Activated CD4-positive, alpha-beta T cell treated with anti-CD3 and anti-CD28 coated beads for 36 hours (primary cell): ENCODE measurements around the gene GXYLT1. TPM values are rescaled to one million over a fixed set of nuclear protein-coding genes. Genes with fewer than 3 reads are reported as not detected.
A peak's percentile ranks its signal among the peaks of the same experiment; 100 is the strongest.

Experiments
- ATAC-seq: fragments of 200-7000 bp; cut with Tn5 transposase; one replicate; pipeline ENCODE4 v1.10.0; 2021; ENCODE audit warnings: mild to moderate bottlenecking, moderate library complexity
- CTCF ChIA-PET: fragments of 350-600 bp; sonication (Branson Sonifier 250); formaldehyde crosslinking; loops from one replicate; lab custom pipeline; 2021; ENCODE audit warnings: antibody characterized with exemption; lab: Charles Lee
- POLR2A ChIA-PET: fragments of 350-600 bp; sonication (Branson Sonifier 250); formaldehyde crosslinking; loops from one replicate; lab custom pipeline; 2021; ENCODE audit warnings: antibody characterized with exemption, inconsistent platforms; lab: Charles Lee
- DNase-seq: peaks from one replicate; pipeline ENCODE4 v3.0.0-alpha.2; 2020
- H3K27ac Mint-ChIP-seq: one replicate; pipeline ENCODE4 v1.8.0; 2021; ENCODE audit warnings: mixed read lengths
- H3K27me3 Mint-ChIP-seq: one replicate; pipeline ENCODE4 v1.8.0; 2021; ENCODE audit warnings: mixed read lengths
- H3K36me3 Mint-ChIP-seq: one replicate; pipeline ENCODE4 v1.8.0; 2021; ENCODE audit warnings: low read depth, mixed read lengths
- H3K4me1 Mint-ChIP-seq: one replicate; pipeline ENCODE4 v1.8.0; 2021; ENCODE audit warnings: mixed read lengths
- H3K4me3 Mint-ChIP-seq: one replicate; pipeline ENCODE4 v1.8.0; 2021; ENCODE audit warnings: mild to moderate bottlenecking, moderate library complexity, mixed read lengths
- H3K9me3 Mint-ChIP-seq: one replicate; pipeline ENCODE4 v1.8.0; 2021; ENCODE audit warnings: low read depth, mixed read lengths
- intact Hi-C, 2 experiments: fragments of 100-400 bp; cut with DNase I in 1 of 2; cut with micrococcal nuclease in 1 of 2; formaldehyde crosslinking; loops; one replicate each; pipeline versions ENCODE4 v1.14.2 to v1.15.1; 2022 to 2024; cut with DNase I, micrococcal nuclease
- total RNA-seq, 2 experiments: library from RNA; stranded (reverse); gene quantifications; one replicate each; pipeline ENCODE4 v1.2.3, GENCODE V29; 2021

The GXYLT1 gene
- total RNA-seq, 2 experiments from 2014 or later = 6.1 to 6.7 TPM

DNA sequence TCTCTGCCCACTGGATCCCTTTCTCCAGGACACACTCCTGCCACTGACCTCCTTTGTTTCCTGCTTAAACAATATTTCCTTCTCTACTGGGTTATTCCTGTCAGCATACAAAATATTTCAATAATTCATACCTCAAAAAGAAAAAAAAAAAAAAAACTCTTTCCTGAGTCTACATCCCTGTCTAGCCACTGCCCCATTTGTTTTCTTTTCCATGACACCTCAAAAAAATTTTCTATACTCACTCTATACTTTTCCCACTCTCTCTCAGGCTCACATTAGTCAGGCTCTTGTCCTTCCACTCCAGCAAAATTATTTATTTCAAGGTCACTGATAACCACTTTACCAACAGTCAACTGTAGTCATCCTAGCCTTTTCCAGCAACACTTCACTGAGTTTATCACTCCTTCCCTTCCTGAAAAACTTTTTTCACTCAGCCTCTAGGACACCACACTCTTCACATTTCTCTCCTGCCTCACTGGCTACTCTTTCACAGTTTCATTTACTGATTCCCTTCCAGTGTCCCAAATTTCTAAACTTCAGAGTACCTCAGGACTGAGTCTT lies 29.4 kb upstream of the GXYLT1 start:
- peaks cover 5% of the 10 kb centered on the region for H3K9me3 Mint-ChIP-seq
- H3K27me3 Mint-ChIP-seq = no peaks in the 10 kb centered on the region
- H3K27ac Mint-ChIP-seq = no peak overlapping the region
- ChIA-PET CTCF (no interaction called here), POLR2A (no interaction called here)
- intact Hi-C loops = no loop called here
- ATAC-seq = no peak
- no peak overlapping the region for H3K4me3 Mint-ChIP-seq
- DNase-seq = no peak
- peaks cover 4% of the 10 kb centered on the region for H3K4me1 Mint-ChIP-seq
- peaks cover 23% of the 10 kb centered on the region for H3K36me3 Mint-ChIP-seq

DNA sequence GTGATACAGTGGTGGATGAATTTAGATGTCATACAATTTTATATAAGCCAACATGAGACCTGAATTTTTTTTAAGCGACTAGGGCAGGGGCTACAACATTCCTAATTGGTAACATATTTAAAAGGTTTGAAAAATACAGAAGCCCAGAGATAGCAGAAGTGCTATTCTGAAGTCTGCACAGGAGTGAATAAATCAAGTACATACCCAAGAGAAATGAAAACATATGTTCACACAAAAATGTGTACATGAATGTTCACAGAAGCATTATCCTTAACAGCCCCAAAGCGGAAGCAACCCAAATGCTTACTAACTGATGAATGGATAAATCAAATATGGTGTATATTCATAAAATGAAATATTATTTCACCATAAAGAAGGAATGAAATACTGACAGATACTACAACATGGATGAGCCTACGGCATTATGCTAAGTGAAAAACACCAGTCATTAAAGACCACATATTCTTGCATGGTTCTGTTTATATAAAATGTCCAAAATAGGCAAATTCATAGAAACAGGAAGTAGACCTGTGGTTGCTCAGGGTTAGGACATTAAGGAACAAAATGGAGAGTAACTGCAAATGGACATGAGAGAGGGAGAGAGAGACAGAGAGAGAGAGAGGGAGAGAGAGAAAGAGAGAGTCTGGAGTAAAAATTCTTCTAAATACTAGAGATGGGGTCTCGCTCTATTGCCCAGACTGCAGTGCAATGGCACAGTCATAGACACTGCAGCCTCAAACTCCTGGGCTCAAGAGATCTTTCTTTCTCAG lies 28.0 kb upstream of the GXYLT1 start:
- peaks cover 24% of the 10 kb centered on the region for H3K36me3 Mint-ChIP-seq
- H3K4me3 Mint-ChIP-seq = no peak overlapping the region
- POLR2A ChIA-PET = no interaction called here
- no peak for ATAC-seq
- DNase-seq = no peak
- no peaks in the 10 kb centered on the region for H3K27me3 Mint-ChIP-seq
- intact Hi-C loops = no loop called here
- CTCF ChIA-PET = interaction anchor here (1.2 kb wide), 1 partner anchor 12 kb away, joined by 3 read pairs; no protein-coding TSS in a partner anchor
- H3K9me3 Mint-ChIP-seq = peaks cover 5% of the 10 kb centered on the region
- H3K4me1 Mint-ChIP-seq = peaks cover 4% of the 10 kb centered on the region
- H3K27ac Mint-ChIP-seq = no peak overlapping the region

DNA sequence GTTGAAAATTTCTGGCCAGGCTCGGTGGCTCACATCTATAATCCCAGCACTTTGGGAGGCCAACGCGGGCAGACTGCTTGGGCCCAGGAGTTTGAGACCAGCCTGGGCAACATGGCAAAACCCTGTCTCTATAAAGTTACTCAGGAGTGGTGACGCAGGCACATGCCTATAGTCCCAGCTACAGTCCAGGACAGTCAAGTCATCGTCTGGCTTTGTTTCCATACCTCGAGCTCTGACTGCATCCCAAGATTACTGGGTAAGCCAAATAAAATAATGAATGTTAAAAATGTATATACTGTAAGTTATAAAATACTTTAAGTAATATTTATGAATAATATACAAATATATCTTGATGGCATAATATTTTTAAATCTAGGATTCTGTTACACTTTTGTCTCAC lies 23.0 kb upstream of the GXYLT1 start:
- DNase-seq (no peak), ATAC-seq (no peak)
- Mint-ChIP-seq H3K4me1 (peaks cover 12% of the 10 kb centered on the region), H3K27me3 (no peaks in the 10 kb centered on the region), H3K9me3 (no peaks in the 10 kb centered on the region), H3K4me3 (no peak overlapping the region), H3K27ac (no peak overlapping the region), H3K36me3 (peaks cover 6% of the 10 kb centered on the region)
- intact Hi-C loops = no loop called here
- POLR2A ChIA-PET = no interaction called here
- CTCF ChIA-PET = interaction anchor here (0.8 to 0.9 kb wide), 2 partner anchors 14 to 23 kb away, joined by 4 read pairs; no protein-coding TSS in a partner anchor

DNA sequence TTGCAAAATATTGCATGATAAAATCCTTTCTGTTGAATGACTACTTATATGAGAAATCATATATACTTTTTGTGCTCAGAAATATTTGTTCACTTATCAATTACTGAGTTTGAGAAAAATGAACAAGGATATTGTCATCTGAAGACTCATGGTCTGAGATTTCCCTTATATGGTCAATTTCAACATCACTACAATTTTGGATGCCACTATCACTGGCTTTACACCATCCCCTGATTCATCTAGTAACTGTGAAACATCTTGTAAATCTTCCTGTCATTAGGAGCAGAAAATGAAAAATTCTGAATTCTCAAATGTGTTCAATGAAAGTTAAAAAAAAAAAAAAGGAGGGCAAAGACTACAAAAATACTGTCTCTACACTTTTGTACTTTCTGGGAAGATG lies 21.8 kb upstream of the GXYLT1 start:
- no peaks in the 10 kb centered on the region for H3K27me3 Mint-ChIP-seq
- no peaks in the 10 kb centered on the region for H3K9me3 Mint-ChIP-seq
- no peak overlapping the region for H3K4me3 Mint-ChIP-seq
- intact Hi-C loops = no loop called here
- H3K27ac Mint-ChIP-seq = peak overlapping the region; percentile 42
- peaks cover 7% of the 10 kb centered on the region for H3K36me3 Mint-ChIP-seq
- no peak for DNase-seq
- CTCF ChIA-PET = no interaction called here
- ATAC-seq = no peak
- H3K4me1 Mint-ChIP-seq = peaks cover 20% of the 10 kb centered on the region
- POLR2A ChIA-PET = no interaction called here

DNA sequence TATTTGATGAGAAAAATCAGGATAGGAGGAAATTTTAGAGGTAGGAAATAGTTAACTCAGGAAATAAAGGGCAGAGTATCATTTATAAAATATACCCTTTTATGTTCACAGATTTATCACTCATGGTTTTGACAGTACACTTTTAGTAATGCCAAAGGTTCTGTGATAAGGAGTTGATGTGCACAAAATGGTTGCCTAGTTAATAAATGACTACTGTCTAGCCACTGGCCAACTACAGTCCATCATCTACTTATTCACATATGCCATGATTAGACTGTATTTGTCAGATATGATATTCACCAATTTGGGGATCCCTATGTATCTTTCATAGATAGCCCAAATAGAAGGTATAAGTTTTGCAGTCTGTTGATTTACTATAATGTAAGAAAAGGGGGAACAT lies 19.2 kb upstream of the GXYLT1 start:
- CTCF ChIA-PET = no interaction called here
- Mint-ChIP-seq H3K27ac (no peak overlapping the region), H3K4me3 (no peak overlapping the region), H3K36me3 (peaks cover 14% of the 10 kb centered on the region), H3K9me3 (no peaks in the 10 kb centered on the region), H3K4me1 (peaks cover 21% of the 10 kb centered on the region), H3K27me3 (no peaks in the 10 kb centered on the region)
- no peak for DNase-seq
- intact Hi-C loops = no loop called here
- ATAC-seq = no peak
- POLR2A ChIA-PET = no interaction called here

DNA sequence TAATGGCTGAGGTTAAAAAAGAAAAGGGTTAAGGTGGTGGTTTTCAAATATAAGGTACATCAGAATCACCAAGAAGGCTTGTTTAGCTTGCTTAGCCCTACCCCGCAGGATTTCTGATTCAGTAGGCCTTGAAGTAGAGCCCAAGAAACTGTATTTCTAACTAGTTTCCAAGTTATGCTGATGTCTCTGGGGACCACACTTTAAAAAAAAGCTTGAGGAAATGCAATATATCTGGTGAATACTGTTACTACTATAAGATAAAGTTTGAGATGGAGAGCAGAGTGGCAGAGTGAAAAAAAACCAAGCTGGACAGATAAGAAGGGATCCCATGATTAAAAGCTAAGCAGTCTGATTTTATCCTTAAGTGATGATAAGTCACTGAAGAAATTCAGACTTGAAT lies 18.3 kb upstream of the GXYLT1 start:
- no peaks in the 10 kb centered on the region for H3K9me3 Mint-ChIP-seq
- ATAC-seq (no peak), DNase-seq (no peak)
- no peaks in the 10 kb centered on the region for H3K27me3 Mint-ChIP-seq
- peak overlapping the region; percentile 4 for H3K27ac Mint-ChIP-seq
- ChIA-PET POLR2A (no interaction called here), CTCF (interaction anchor here (1.1 kb wide), 1 partner anchor 23 kb away, joined by 3 read pairs; no protein-coding TSS in a partner anchor)
- H3K4me3 Mint-ChIP-seq = no peak overlapping the region
- H3K4me1 Mint-ChIP-seq = peaks cover 21% of the 10 kb centered on the region
- intact Hi-C loops = no loop called here
- H3K36me3 Mint-ChIP-seq = peaks cover 14% of the 10 kb centered on the region

DNA sequence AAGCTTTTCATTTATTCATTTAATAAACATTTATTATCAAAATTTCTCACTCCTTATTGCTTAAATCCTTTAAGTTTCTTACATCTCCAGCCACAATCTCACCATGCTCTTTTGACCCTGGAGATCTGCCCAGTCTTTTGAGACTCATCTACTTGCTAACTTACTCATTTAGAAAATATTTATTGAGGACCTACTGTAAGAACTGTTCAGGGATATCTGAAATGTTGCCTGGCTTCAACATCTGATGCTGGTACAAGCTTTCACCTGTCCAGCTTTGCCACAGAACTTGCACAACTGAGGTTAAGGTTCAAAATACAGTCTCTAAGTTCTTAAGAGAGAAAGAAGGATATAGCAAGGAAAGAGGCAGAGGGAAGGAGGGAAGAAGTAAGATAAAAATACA lies 17.5 kb upstream of the GXYLT1 start:
- no peaks in the 10 kb centered on the region for H3K27me3 Mint-ChIP-seq
- peaks cover 14% of the 10 kb centered on the region for H3K36me3 Mint-ChIP-seq
- intact Hi-C loops = no loop called here
- no peak overlapping the region for H3K4me3 Mint-ChIP-seq
- no peak for ATAC-seq
- no peaks in the 10 kb centered on the region for H3K9me3 Mint-ChIP-seq
- DNase-seq = no peak
- CTCF ChIA-PET = interaction anchor here (1.1 kb wide), 1 partner anchor 23 kb away, joined by 3 read pairs; no protein-coding TSS in a partner anchor
- peak overlapping the region; percentile 70 for H3K27ac Mint-ChIP-seq
- peaks cover 21% of the 10 kb centered on the region for H3K4me1 Mint-ChIP-seq
- POLR2A ChIA-PET = no interaction called here

DNA sequence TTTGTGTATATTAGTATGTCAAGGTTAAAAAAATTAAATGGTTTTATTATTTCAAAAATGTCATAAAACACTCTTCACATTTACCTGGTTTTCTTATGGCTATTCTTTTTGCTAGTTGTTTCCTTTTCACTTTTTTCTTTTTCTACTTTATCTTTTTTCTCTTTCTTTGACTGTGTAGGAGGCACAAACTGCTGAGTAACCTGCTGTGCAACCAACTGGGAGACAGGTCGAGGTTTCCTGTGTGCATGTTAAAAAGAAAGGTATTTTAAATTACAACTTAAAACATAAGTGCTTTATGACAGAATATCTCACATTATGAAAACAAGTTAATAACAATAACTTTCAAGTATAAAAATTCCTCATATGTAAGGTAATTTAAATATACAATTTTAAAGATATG lies 16.9 kb upstream of the GXYLT1 start:
- CTCF ChIA-PET = interaction anchor here (0.8 to 1.7 kb wide), 5 partner anchors 11 to 210 kb away, joined by 3 to 6 read pairs (median 4); no protein-coding TSS in a partner anchor

DNA sequence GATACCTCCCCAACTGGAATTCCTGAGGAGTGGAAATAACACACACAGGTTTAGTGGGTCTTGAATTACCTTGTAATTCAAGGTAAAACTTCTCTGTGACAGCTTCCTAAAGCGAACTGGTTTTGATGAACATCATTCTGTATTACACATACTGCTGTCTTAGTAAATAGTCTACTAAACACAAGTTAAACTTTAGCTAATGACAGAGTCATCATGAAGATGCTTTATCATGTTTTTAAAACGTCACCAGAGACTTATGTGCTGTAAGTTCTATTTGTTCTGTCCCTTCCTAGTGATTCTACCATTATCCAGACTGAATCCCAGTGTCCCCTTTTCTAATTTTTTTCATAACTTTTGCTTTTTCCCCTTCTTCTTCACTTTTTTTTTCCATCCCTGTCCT lies 11.6 kb upstream of the GXYLT1 start:
- H3K36me3 Mint-ChIP-seq = peaks cover 6% of the 10 kb centered on the region
- intact Hi-C loops = no loop called here
- CTCF ChIA-PET = interaction anchor here (0.7 kb wide), 1 partner anchor 11 kb away, joined by 3 read pairs; no protein-coding TSS in a partner anchor
- no peak overlapping the region for H3K4me3 Mint-ChIP-seq
- no peaks in the 10 kb centered on the region for H3K9me3 Mint-ChIP-seq
- DNase-seq (no peak), ATAC-seq (no peak)
- POLR2A ChIA-PET = no interaction called here
- H3K4me1 Mint-ChIP-seq = no peaks in the 10 kb centered on the region
- no peak overlapping the region for H3K27ac Mint-ChIP-seq
- no peaks in the 10 kb centered on the region for H3K27me3 Mint-ChIP-seq

More for the DNA sequence above, 16.9 kb upstream of the GXYLT1 start:
- intact Hi-C loops = no loop called here
- no peak for DNase-seq
- no peaks in the 10 kb centered on the region for H3K9me3 Mint-ChIP-seq
- no peak overlapping the region for H3K4me3 Mint-ChIP-seq
- no peak overlapping the region for H3K27ac Mint-ChIP-seq
- H3K36me3 Mint-ChIP-seq = peaks cover 12% of the 10 kb centered on the region
- POLR2A ChIA-PET = no interaction called here
- H3K4me1 Mint-ChIP-seq = peaks cover 17% of the 10 kb centered on the region
- no peaks in the 10 kb centered on the region for H3K27me3 Mint-ChIP-seq
- peak; percentile 47 for ATAC-seq

DNA sequence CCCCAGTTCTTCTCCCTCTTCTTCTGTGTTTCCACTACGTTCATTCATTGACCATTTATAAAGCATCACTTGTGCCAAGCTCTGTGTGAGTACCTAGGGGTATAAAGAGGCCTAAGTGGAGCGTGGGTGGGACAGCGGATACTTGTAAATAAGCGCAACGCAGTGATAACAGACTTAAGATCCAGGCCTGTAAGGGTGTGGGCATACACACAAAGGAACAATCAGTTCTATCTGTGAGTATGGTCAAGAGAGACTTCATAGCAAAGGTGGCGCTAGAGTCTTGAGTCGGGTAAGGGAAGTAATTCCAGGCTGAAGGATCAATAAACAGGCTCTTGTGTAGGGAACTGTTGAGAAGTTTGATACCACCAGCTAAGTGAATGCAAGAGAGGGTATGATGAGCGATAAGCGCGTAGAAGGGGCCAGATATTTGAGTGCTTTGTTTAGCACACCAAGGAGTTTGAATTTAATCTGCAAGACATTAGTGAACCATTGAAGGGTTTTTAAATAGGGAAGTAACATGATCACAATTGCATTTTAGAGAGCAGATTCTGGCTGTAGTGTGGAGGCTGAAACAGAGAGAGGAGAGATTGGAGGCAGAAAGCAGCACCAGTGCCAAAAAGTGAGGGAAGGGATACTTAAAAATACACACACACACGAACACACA lies 1.0 kb upstream of the GXYLT1 start:
- CTCF ChIA-PET = interaction anchor here (0.6 to 1.5 kb wide), 8 partner anchors 10 to 227 kb away, joined by 3 to 4 read pairs (median 3); no protein-coding TSS in a partner anchor
- ATAC-seq (no peak), DNase-seq (no peak)
- intact Hi-C loops = loop anchor here (2.0 kb wide), 2 partner anchors 47 to 93 kb away; partner anchors contain the start of gene YAF2 (in 1 of the 2)
- POLR2A ChIA-PET = no interaction called here
- Mint-ChIP-seq H3K36me3 (no peaks in the 10 kb centered on the region), H3K9me3 (no peaks in the 10 kb centered on the region), H3K27me3 (peaks cover 2% of the 10 kb centered on the region), H3K27ac (peak overlapping the region; percentile 39), H3K4me3 (peak overlapping the region; percentile 92), H3K4me1 (peaks cover 29% of the 10 kb centered on the region)

DNA sequence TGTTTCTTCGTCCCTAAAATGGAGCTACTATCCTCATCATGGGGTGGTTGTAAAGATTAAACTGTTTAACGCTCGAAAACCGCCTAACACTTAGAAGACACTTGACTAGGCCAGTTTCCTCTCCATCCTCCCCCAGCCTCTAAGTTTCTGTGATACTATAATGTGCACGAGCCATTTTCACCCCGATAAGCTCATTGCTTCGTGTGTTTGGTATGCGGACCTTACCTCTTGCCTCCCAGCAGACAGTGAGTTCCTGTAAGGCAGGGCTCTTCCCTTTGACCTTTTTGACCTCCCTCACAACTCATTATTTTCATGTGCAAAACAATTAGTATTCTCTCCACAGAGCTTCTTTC lies 499 bp upstream of the GXYLT1 start:
- Mint-ChIP-seq H3K9me3 (no peaks in the 10 kb centered on the region), H3K4me3 (peak overlapping the region; percentile 92), H3K27ac (peak overlapping the region; percentile 39), H3K36me3 (no peaks in the 10 kb centered on the region), H3K27me3 (peaks cover 2% of the 10 kb centered on the region), H3K4me1 (peaks cover 33% of the 10 kb centered on the region)
- CTCF ChIA-PET = interaction anchor here (0.6 to 1.5 kb wide), 8 partner anchors 10 to 227 kb away, joined by 3 to 4 read pairs (median 3); no protein-coding TSS in a partner anchor
- ATAC-seq = peak; percentile 16
- intact Hi-C loops = loop anchor here (2.0 kb wide), 2 partner anchors 46 to 94 kb away; partner anchors contain the start of gene YAF2 (in 1 of the 2)
- DNase-seq = peak; percentile 20
- POLR2A ChIA-PET = no interaction called here
